T follicular helper cell (primary cell): Measurements from ENCODE around the gene LONP2.
"Not testable (repeated sequence)": the region's sequence is repeated elsewhere in the genome, so short reads cannot be mapped to it uniquely, and the experiment has no call there.

Experiments used
- DNase-seq: peaks from one replicate; pipeline ENCODE4 v3.0.0-alpha.2; 2020; ENCODE audit warnings: low read depth

LONP2 gene

DNA sequence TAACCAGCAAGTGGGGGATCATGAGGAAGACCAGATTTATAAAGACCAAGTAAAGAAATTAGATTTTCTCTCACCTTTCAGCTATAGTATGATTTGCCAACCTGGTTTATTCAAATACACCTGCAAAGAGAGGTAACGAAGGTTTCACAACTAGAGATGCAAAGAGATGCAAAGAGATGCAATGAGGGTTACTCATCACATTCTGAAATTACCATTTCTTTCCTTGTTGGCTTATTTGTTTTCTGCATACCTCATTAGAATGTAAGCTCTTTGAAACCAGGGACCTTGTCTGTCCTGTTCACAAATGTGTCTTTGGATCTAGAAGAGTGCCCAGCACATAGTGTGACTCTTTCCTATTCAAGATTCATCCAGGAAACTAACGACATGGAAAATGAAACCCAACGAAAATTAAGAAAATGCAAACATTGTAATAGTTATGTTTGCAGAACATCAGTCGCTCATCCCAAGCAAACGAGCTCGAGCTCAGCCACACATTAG, 9.0 kb upstream of the LONP2 start:
- DNase-seq: no peak

DNA sequence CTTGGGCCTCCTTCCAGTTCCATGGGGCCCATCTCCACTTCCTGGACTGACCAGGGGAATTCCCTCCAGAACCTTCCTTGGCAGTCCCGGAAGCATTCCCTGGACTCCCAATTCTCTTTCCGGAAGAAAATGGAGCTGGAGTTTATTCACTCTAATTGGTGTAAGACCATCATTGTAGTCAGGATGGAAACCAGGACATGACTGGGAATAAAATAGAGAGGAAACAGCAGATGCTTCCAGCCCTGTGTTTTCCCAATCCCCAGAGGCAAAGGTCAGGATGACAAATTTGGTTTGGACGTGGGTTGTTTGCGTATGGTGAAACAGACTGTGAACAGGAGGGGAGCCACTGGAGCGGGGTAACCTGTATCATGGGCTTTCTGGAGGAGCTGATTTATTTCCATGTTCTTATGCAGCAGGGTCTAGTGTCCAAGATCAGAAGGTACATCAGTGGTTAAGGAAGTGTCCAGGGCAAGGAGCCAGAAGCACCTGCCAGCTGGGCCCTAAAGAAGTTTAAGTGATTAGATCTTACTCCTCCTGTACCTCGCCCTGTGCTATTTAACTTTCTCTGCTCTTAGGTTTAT, 8.5 kb upstream of the LONP2 start:
- no peak for DNase-seq

DNA sequence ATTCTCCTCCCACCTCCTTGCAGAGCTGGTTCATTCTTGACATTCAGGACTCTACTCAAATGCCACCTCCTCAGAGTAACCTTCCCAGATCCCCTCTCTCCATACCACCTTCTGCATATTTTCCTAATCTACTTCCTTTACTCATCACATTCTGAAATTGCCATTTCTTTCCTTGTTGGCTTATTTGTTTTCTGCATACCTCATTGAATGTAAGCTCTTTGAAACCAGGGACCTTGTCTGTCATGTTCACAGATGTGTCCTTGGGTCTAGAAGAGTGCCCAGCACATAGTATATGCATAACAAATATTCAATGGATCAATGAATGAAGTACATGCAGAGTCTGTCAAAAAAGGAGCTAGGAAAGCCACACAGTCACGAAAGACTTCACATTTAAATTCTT, 7.8 kb upstream of the LONP2 start:
- DNase-seq: no peak

DNA sequence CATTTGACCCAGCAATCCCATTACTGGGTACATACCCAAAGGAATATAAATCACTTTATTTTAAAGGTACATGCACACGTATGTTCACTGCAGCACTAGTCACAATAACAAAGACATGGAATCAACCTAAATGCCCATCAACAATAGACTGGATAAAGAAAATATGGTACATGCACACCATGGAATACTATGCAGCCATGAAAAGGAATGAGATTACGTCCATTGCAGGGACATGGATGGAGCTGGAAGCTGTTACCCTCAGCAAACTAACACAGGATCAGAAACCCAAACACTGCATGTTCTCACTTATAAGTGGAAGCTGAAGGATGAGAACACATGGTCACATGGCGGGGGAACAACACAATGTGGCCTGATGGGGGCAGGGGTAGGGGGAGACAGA, 4.0 kb upstream of the LONP2 start:
- DNase-seq: not testable (repeated sequence)

DNA sequence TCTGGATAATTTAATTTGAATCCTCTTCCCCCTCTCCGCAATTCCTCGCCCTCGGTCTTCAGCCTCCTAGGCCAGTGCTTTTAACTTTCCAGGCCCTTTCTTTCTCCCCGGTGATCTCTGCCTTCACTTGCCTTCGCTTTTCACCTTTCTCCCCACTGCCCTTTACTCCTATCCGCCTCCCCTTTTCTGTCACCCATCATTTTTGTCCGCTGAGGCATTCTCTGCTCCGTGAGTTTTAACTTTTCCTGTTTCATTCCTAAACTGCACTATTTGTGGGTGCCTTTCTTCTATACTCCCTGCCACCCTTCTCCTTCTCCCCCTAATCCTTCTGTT, 729 bp downstream of the LONP2 start:
- no peak for DNase-seq

DNA sequence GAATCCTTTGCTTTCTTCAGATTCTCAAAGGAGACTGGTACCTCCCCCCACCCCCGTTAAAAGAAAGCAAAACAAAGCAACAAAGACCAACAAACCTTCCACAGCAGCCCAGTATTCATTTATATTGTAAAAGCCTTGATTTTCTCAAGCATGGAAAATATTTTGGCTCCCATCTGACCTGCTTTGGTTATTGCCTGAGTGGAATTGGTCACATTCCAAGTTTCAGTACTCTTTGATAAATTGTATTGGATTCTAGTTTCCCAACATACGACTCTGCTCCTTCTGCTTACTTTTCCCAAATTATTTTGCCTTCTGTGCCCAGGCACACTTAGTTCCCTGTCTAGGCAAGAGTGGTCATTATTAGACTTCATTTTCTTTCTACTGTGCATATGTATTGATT, 2.0 kb downstream of the LONP2 start:
- DNase-seq: no peak

DNA sequence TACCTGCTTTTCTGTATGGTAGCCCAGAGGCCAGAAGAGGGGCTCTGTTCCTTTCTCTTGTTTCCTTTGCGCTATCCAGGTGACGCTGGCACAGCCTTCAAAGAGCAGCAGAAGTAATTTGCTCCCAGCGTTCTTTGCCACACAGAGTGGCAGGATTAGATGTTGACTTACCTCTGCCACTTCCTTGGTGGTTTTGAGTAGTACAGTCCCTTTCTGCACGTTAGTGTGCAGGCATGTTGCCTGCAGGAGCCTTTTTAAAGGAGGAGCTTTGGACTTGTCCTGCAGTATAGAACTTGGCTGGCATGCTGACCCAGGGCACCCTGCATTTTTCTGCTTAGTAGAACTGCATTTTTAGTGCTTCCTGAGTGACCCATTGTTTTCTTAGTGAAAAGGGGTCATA, 3.2 kb downstream of the LONP2 start, which contains the start of gene ABCC11:
Gene ABCC11 (minus strand): TSS at position 229 of the 400 bp plus-strand sequence. CDS start 15,618 bp downstream, outside the sequence.
- DNase-seq: no peak

DNA sequence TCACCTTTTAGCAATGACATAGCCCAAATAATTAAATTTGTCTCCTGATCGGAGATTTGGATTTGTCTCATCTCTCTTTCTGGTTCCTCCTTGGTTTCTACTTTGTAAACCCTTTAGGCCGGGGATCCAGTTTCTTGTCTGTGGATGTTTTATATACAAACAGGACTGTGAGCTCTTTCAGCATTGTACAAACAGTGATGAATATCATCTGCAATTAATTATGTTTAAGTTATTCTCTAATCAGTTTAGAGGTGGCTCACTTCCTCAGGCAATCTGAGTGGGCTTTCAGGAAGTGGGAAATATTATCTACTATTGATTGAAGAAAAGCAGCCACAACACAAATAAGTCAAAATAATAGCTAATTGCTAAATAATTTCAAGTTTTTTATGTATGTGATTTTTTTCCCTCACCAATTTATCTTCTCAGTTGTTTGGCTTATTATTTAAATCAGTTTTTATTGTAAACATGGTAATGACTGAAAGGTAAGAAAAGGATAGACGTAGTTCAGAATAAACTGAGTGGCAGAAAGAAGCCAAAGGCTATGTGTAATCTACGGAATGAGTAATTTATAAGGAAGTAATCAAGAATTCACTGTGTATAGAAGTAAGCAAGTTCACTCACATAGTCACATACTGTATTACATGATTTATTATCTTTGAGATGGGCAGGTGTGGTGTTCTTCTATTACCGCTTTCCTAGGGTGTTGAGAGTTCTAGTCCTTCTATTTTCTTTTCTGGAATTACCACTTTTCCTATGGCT, 6.6 kb downstream of the LONP2 start:
- no peak for DNase-seq

DNA sequence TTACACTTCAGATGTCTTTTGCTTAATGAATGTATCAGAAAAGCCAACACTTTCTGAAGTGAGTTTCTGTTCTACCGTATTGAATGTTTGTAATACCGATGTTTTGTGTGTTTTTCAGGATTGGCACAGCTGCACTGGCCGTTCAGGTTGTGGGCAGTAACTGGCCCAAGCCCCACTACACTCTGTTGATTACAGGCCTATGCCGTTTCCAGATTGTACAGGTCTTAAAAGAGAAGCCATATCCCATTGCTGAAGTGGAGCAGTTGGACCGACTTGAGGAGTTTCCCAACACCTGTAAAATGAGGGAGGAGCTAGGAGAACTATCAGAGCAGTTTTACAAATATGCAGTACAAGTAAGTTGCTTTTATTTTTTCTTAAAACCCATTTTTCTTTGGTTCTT, 7.9 kb downstream of the LONP2 start:
- DNase-seq: no peak

DNA sequence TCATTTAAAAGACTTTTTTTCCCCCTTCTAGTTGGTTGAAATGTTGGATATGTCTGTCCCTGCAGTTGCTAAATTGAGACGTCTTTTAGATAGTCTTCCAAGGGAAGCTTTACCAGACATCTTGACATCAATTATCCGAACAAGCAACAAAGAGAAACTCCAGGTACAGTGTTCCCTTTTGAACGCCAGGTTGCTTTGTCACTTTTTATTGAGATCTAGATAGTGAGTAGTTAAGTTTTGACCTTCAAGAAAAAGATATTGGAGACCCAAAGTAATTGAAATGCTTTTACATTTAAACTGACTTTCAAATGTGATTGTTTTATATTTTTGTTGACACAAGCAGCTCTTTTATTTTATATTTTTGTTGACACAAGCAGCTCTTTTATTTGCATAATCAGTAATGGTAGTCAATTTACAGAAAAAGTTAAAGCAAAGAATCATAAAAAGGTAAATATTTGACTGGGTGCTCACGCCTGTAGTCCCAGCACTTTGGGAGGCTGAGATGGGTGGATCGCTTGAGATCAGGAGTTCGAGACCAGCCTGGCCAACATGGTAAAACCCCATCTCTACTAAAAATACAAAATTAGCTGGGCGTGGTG, 12.6 kb downstream of the LONP2 start:
- DNase-seq: no peak

DNA sequence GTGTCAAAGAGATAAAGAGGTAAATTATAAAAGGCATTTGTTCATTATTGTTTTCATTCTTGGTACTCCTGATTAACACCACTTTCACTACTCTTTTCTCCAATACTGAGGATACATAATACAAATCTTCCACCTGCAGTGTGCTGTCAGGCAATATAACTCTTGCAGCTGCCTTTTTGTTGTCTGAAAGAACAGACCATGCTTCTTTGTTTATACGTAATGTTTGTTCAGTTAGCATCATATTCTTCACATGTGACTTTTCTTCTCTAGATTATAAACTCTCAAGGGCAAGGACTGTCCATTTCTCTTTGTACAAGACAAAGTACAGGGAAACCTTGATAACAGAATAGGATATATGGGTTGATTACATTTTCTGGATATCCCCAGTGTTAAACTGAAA, 17.5 kb downstream of the LONP2 start:
- DNase-seq: no peak

DNA sequence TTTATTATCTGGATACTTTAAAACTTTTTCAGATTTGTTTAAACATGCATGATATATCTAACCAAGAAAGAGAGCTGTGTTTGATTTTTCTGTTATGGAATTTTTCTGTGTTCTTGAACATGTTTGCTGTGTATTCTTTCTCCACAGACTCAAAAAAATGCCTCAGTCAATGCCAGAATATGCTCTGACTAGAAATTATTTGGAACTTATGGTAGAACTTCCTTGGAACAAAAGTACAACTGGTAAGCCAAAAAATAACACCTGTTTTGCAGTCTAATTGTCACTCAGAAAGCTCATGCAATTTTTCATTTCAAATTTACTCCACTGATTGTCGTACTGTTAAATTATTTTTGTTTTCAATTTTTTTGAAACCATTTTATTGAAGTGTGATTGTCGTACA, 18.5 kb downstream of the LONP2 start:
- DNase-seq: no peak

DNA sequence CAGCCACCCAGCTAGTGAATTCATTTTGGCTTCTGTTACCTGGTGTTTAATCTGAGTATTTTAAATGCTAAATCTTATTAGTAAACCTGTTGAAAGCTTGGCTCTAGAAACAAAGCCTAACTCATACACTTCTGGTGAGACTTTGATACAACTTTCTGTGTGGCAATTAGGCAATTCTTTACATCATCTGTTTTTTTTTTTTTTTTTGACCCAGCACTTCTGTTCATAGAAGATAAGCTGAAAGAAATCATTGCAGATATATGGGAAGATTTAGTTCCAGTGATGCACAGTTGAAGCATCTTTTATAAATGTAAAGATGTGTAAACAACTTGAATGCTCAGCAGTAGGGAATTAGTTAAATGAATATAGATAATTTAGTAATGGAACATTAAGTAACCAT, 24.9 kb downstream of the LONP2 start:
- no peak for DNase-seq

DNA sequence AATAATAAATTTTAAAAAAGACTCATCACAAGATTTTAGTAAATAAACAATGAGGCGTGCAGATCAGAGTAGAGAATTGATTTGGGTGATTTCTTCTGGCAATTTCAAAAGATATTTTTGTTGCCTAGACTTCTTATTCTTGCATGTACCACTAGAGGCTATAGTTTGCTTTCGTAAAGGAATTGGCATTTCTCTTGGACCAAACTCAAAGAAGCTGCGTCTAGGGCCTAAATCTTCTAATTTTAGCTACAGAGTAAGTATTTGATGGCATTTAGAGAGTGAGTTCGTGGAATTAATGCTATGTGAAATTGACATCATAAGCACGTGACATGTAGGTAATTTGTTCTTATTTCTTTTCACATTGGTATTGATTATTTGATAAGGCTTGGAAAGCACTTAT, 27.6 kb downstream of the LONP2 start:
- DNase-seq: no peak

DNA sequence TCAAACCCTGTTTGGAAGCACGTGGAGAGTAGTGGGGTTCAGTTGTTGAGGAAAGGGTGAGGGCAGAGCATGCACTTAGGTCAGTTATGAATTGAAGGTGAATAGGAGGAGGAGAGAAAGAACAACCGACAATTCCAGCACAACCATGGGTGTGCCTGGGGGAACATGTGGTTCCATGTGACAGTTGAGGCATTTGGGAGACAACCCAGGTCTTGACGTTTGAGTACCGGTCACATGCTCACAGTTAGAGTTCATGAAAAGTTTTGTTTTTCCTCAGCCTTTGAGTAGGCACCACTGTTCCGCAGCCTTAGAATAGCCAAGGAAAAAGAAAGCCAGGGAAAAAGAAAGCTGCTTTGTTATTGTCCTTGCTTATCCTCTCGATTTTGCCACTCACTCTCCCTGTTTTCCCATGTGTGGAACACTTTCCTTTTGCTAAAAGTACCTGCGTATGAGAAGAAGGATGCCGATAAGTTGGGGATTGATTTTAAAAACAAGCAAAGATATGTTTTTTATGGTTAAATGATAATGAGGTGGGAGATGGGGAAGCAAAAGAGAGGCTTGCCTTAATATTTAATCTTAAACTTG, 28.8 kb downstream of the LONP2 start:
- DNase-seq: no peak

DNA sequence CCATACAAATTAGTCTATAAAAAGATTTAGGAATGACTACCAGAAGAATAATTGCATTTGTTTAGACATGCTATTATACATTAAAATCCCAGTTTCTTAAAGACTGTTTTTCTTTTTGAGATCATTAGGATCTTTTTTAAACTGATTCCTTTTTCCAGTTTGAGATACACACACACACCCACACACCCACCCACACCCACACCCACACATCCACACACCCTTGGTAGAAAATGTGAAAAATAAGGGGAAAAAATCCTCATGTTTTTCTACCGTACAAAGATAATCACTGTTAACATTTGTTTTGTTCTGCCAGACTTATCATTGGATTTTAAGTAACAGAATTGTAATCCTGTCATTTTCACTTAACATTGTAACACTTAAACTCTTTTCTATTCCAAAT, 30.4 kb downstream of the LONP2 start:
- no peak for DNase-seq

DNA sequence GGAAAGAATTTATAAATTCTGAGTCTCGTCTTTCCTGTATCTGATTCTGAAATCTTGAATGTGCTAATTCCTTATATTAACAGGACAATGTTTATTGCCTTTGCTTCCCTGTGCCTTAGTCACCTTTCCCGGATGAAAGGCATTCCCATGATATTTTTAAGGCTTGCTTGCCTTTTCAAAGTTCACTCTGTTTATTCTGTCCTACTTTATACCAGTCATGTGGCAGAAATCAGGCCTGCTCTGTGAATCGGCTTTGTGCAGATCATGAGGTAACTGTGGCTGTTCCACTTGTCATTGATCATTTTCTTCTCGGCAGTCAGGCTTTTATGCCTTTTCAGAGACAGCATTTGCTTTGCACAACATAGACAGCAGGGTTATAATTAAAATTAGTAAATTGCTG, 32.0 kb downstream of the LONP2 start:
- no peak for DNase-seq

DNA sequence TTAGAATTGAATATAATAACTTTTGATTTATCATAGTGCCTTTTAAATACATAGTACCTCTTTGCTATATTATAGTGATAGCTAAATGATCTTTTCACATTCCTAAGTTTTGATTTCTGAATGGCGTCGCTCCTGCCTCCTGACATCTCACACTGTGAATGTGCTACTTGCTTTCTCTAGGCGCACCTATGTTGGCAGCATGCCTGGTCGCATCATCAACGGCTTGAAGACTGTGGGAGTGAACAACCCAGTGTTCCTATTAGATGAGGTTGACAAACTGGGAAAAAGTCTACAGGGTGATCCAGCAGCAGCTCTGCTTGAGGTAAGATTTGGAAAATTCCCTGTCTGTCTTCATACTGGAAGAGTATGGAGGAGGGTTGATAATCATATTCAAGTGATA, 33.1 kb downstream of the LONP2 start:
- DNase-seq: no peak

DNA sequence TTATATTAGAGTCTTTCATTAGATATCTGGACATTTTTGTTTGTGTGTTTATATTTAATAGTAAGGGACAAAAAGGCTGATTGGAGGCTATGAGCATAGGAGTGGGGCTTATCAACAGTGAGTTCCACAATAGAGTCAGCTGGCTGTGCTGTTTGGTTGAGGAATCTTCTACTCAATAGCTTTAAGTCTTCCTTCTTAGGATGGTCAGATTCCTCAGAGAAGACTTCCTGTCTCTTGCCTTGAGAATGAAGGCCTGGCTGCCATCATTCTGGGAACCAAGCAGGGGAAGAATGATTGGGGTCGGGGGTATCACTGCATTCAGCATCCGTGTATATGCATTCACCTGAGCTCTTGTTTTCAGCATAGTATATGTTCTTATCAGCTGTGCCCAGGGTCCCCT, 35.1 kb downstream of the LONP2 start:
- no peak for DNase-seq

DNA sequence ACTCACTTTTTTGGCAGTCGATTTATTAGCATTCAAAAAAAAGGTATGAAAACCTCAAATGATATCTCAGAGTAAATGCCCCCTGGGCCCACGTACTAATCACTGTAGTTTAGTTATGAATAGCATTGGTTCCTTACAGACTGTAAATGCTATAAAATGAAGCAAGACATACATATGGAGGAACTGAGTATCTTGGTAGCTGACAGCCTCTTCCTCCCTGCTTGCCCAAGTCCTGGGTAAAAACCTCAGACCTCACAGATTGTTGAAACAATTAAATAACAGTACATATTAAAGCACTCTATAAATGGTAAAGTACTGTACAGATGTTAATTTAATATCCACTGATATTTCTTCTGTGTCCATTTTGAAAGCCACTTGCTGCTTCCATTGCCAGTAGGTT, 36.4 kb downstream of the LONP2 start:
- no peak for DNase-seq

DNA sequence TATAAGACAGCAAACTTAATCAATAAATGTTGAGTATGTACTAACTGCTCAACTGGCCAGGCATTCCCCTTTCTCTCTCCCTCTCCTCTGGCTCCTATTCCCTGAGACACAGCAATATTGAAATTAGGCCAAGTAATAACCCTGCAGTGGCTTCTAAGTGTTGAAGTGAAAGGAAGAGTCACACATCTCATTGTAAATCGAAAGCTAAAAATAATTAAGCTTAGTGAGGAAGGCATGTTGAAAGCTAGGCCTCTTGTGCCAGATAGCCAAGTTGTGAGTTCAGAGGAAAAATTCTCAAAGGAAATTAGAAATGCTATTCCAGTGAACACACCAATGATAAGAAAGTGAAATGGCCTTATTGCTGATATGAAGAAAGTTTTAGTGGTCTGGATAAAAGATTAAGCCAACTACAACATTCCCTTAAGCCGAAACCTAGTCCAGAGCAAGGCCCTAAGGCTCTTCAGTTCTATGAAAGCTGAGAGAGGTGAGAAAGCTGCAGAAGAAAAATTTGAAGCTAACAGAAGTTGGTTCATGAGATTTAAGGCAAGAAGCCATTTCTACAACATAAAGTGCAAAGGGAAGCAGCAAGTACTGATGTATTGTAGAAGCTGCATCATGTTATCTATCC, 38.6 kb downstream of the LONP2 start:
- no peak for DNase-seq

DNA sequence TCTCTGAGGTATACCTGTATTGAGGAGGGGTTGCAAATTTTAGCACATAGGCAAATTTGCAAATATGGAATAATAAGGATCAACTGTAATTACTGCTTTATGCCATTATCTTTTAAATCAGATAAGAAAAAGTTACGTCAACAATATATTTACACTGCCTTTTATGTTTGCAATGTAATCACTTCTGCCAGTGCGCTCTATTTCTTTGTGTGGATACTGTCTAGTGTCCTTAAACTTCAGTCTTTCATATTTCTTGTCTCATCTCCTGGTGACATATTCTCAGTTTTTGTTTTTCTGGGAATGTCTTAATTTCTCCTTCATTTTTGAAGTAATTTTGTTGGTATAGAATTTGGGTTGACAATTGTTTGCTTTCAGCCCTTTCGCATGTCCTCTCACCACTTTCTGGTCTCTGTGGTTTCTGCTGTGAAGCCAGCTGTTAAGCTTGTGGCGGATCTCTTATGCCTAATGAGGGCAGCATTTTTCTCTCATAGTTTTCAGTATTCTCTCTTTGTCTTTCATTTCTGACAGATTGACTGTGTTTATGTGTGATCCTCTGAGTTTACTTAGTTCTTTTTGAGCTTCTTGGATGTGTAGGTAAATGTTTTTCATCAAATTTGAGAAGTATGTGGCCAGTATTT, 40.8 kb downstream of the LONP2 start:
- DNase-seq: no peak
